ENCODE measurements around the gene MYO18A. TPM values are rescaled to one million over a fixed set of nuclear protein-coding genes. Genes with fewer than 3 reads are reported as not detected.
A peak's percentile ranks its signal among the peaks of the same experiment; 100 is the strongest.

The MYO18A gene
- total and polyA plus RNA-seq, 5 donors, result 206 to 312 (median 251) TPM

DNA sequence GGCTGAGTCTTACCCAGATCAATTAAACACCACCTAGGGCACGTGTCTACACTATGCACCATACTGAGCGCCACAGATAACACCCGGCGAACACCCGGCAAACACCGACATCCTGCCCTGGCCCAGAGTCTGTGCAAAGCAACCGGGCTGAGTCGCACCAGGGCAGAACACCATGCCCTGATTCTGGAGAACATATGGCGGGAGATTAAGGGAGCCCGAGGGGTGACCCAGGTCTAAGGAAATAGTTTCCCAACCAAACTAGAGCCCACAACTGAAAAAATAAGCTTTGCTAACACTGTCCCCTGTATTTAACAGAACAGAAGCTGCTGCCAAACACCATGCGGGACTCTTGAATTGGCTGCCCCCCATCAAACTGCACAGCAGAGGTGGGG lies 22.1 kb downstream of the MYO18A start:
- intact Hi-C loops (cut with DNase I), result loop anchor here in 1 of 4 donors (10.0 kb wide), 1 partner anchor 127 kb away; no protein-coding TSS in a partner anchor
- H3K4me3 ChIP-seq (ENCODE audit: low read length), result no peak overlapping the region
- WGBS, result 68% methylated on average over 11 of the region's 11 CpGs
- no peak overlapping the region for H3K27ac ChIP-seq (ENCODE audit: low read length)
- peak in 1 of 3 donors; percentile 42 for DNase-seq
- H3K4me1 ChIP-seq (ENCODE audit: control insufficient read depth, insufficient read depth, low read length), result peaks cover 51% of the 10 kb centered on the region
- ATAC-seq, result no peak
- H3K9me3 ChIP-seq (ENCODE audit: control insufficient read depth, low read length), result no peaks in the 10 kb centered on the region
- H3K27me3 ChIP-seq (ENCODE audit: control insufficient read depth, insufficient read depth), result no peaks in the 10 kb centered on the region

GRCh38 chr17:29157310-29157709 lies 22.9 kb downstream of the MYO18A start:
- no peak overlapping the region for H3K4me3 ChIP-seq (ENCODE audit: low read length)
- peaks cover 45% of the 10 kb centered on the region for H3K4me1 ChIP-seq (ENCODE audit: control insufficient read depth, insufficient read depth, low read length)
- WGBS, result 90% methylated on average over 1 of the region's 1 CpG
- intact Hi-C loops (cut with DNase I), result loop anchor here in 1 of 4 donors (10.0 kb wide), 1 partner anchor 127 kb away; no protein-coding TSS in a partner anchor
- ATAC-seq, result no peak
- H3K27me3 ChIP-seq (ENCODE audit: control insufficient read depth, insufficient read depth), result no peaks in the 10 kb centered on the region
- no peaks in the 10 kb centered on the region for H3K9me3 ChIP-seq (ENCODE audit: control insufficient read depth, low read length)
- DNase-seq, result no peak
- peak overlapping the region; percentile 23 for H3K27ac ChIP-seq (ENCODE audit: low read length)

GRCh38 chr17:29156781-29157180 lies 23.4 kb downstream of the MYO18A start:
- no peaks in the 10 kb centered on the region for H3K27me3 ChIP-seq (ENCODE audit: control insufficient read depth, insufficient read depth)
- H3K9me3 ChIP-seq (ENCODE audit: control insufficient read depth, low read length), result no peaks in the 10 kb centered on the region
- 41% methylated on average over 6 of the region's 6 CpGs for WGBS
- H3K27ac ChIP-seq (ENCODE audit: low read length), result peak overlapping the region; percentile 74
- no peak overlapping the region for H3K4me3 ChIP-seq (ENCODE audit: low read length)
- DNase-seq (peak in 2 of 3 donors; percentile 65 to 75), ATAC-seq (peak in 1 of 2 donors; percentile 49)
- intact Hi-C loops (cut with DNase I), result loop anchor here in 1 of 4 donors (10.0 kb wide), 1 partner anchor 128 kb away; no protein-coding TSS in a partner anchor
- H3K4me1 ChIP-seq (ENCODE audit: control insufficient read depth, insufficient read depth, low read length), result peaks cover 46% of the 10 kb centered on the region

- Histone ChIP-seq H3K4me1 (ENCODE audit: control insufficient read depth, insufficient read depth, low read length) (peaks cover 47% of the 10 kb centered on the region), H3K27me3 (ENCODE audit: control insufficient read depth, insufficient read depth) (no peaks in the 10 kb centered on the region), H3K27ac (ENCODE audit: low read length) (peak overlapping the region; percentile 74), H3K9me3 (ENCODE audit: control insufficient read depth, low read length) (no peaks in the 10 kb centered on the region), H3K4me3 (ENCODE audit: low read length) (no peak overlapping the region)
- peak in 2 of 3 donors; percentile 60 to 62 for DNase-seq
- WGBS, result 56% methylated on average over 3 of the region's 3 CpGs
- intact Hi-C loops (cut with DNase I), result loop anchor here in 1 of 4 donors (10.0 kb wide), 1 partner anchor 129 kb away; no protein-coding TSS in a partner anchor
- peak in 1 of 2 donors; percentile 5 for ATAC-seq
Observed at GRCh38 chr17:29155966-29156338, 24.2 kb downstream of the MYO18A start.

- Histone ChIP-seq H3K27me3 (ENCODE audit: control insufficient read depth, insufficient read depth) (no peaks in the 10 kb centered on the region), H3K9me3 (ENCODE audit: control insufficient read depth, low read length) (no peaks in the 10 kb centered on the region), H3K27ac (ENCODE audit: low read length) (peak overlapping the region; percentile 74), H3K4me3 (ENCODE audit: low read length) (no peak overlapping the region), H3K4me1 (ENCODE audit: control insufficient read depth, insufficient read depth, low read length) (peaks cover 47% of the 10 kb centered on the region)
- DNase-seq (peak; percentile 56 to 78 (median 74)), ATAC-seq (peak; percentile 65 to 84)
- WGBS, result 50% methylated on average over 11 of the region's 11 CpGs
- intact Hi-C loops (cut with DNase I), result loop anchor here in 1 of 4 donors (10.0 kb wide), 1 partner anchor 129 kb away; no protein-coding TSS in a partner anchor
Observed at GRCh38 chr17:29155227-29155965, 24.8 kb downstream of the MYO18A start.

DNA sequence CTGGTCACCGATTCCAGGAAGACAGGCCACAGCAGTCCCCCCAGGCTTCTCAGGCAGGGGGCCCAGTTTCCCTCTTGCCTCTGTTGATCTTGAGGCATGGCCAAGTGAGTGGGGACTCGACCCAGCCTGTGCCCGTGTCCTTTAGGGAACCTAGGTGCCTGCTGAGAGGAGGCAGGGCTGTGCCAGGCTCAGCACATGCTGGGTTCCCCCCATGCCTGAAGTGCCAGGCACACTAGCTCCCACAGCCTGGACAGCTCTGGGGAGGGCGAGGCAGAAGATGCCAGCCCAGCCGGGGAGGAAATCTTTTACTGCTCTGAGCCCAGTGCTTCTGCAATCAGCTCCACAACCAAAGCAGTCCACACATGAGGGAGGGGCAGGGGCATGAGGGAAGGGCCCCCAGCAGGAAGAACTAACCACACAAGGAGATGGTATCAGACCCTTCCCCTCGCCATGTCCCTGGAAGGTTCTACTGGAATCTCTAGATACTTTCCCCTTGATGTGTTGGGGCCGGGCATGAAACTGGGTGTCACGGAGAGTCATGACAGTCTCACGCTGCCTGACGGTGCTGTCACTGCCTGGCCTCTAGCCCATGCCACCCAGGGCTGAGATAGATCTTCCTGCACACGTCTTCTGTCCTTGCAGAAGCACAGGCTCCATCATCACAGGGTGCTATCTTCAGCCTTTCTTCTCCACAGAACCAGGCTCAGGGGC lies 25.5 kb downstream of the MYO18A start:
- Histone ChIP-seq H3K4me3 (ENCODE audit: low read length) (no peak overlapping the region), H3K27ac (ENCODE audit: low read length) (peak overlapping the region; percentile 74), H3K27me3 (ENCODE audit: control insufficient read depth, insufficient read depth) (no peaks in the 10 kb centered on the region), H3K9me3 (ENCODE audit: control insufficient read depth, low read length) (no peaks in the 10 kb centered on the region), H3K4me1 (ENCODE audit: control insufficient read depth, insufficient read depth, low read length) (peaks cover 47% of the 10 kb centered on the region)
- ATAC-seq, result peak; percentile 28 to 56
- peak in 1 of 3 donors; percentile 72 for DNase-seq
- 35% methylated on average over 11 of the region's 11 CpGs for WGBS
- intact Hi-C loops (cut with DNase I), result loop anchor here in 2 of 4 donors (5.0 to 10.0 kb wide), 2 partner anchors 58 to 130 kb away; no protein-coding TSS in a partner anchor

- DNase-seq (peak in 1 of 3 donors; percentile 36), ATAC-seq (no peak)
- Histone ChIP-seq H3K9me3 (ENCODE audit: control insufficient read depth, low read length) (no peaks in the 10 kb centered on the region), H3K4me1 (ENCODE audit: control insufficient read depth, insufficient read depth, low read length) (peaks cover 35% of the 10 kb centered on the region), H3K27ac (ENCODE audit: low read length) (no peak overlapping the region), H3K4me3 (ENCODE audit: low read length) (no peak overlapping the region), H3K27me3 (ENCODE audit: control insufficient read depth, insufficient read depth) (no peaks in the 10 kb centered on the region)
- intact Hi-C loops (cut with DNase I), result loop anchor here in 2 of 4 donors (5.0 to 10.0 kb wide), 2 partner anchors 61 to 133 kb away; no protein-coding TSS in a partner anchor
- WGBS, result 47% methylated on average over 4 of the region's 4 CpGs
Observed at GRCh38 chr17:29151567-29151966, 28.6 kb downstream of the MYO18A start.

- WGBS, result 75% methylated on average over 2 of the region's 2 CpGs
- ATAC-seq, result no peak
- Histone ChIP-seq H3K27ac (ENCODE audit: low read length) (no peak overlapping the region), H3K27me3 (ENCODE audit: control insufficient read depth, insufficient read depth) (no peaks in the 10 kb centered on the region), H3K4me3 (ENCODE audit: low read length) (no peak overlapping the region), H3K9me3 (ENCODE audit: control insufficient read depth, low read length) (no peaks in the 10 kb centered on the region), H3K4me1 (ENCODE audit: control insufficient read depth, insufficient read depth, low read length) (peaks cover 22% of the 10 kb centered on the region)
- intact Hi-C loops (cut with DNase I), result loop anchor here in 2 of 4 donors (5.0 to 10.0 kb wide), 2 partner anchors 62 to 135 kb away; no protein-coding TSS in a partner anchor
- DNase-seq, result peak in 1 of 3 donors; percentile 48
Observed at GRCh38 chr17:29150161-29150560, 30.0 kb downstream of the MYO18A start.

- peak in 1 of 2 donors; percentile 5 for ATAC-seq
- Histone ChIP-seq H3K27ac (ENCODE audit: low read length) (peak overlapping the region; percentile 55), H3K9me3 (ENCODE audit: control insufficient read depth, low read length) (no peaks in the 10 kb centered on the region), H3K4me3 (ENCODE audit: low read length) (peak overlapping the region; percentile 53), H3K27me3 (ENCODE audit: control insufficient read depth, insufficient read depth) (no peaks in the 10 kb centered on the region), H3K4me1 (ENCODE audit: control insufficient read depth, insufficient read depth, low read length) (peaks cover 17% of the 10 kb centered on the region)
- DNase-seq, result peak; percentile 54 to 77 (median 70)
- intact Hi-C loops (cut with DNase I), result loop anchor here (5.0 to 10.0 kb wide), 5 partner anchors 33 to 135 kb away; partner anchors contain the start of gene MYO18A (in 2 of the 4)
- WGBS, result 32% methylated on average over 8 of the region's 8 CpGs
Observed at GRCh38 chr17:29149431-29150064, 30.6 kb downstream of the MYO18A start.

DNA sequence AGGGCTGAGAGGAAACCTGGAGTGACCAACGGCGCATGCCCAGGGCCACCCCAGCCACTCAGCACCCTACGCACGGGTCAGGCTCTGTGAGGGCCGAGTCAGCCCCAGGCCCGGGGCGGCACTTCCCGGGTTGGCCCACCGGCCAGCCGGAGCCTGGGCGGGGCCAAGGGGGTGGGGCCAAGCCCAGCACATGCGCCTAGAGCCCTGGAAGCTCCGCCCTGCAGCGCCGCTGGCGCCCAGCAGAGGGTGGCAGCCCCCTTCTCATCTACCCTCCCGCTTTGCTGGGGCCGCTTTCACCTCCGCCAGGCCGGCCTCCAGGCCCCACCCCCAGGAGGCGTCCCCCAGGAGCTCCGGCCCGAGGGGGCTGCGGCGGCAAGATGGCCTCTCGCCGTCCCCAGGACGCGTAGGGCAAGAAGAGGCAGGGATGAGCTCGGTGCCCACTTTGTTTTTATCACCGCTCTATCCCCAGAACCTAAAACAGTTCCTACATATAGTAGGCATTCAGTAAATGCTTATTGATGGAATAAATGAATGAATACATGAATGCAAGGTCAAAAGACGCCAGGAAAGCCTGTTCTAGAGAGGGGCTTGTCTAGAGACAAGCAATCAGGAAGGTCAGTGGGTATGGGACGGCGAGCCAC lies 31.3 kb downstream of the MYO18A start:
- intact Hi-C loops (cut with DNase I), result loop anchor here (5.0 kb wide), 4 partner anchors 33 to 73 kb away; partner anchors contain the start of gene MYO18A (in 2 of the 4)
- peak; percentile 98 for ATAC-seq
- 5% methylated on average over 34 of the region's 34 CpGs for WGBS
- DNase-seq, result peak; percentile 96 to 99 (median 98)
- Histone ChIP-seq H3K9me3 (ENCODE audit: control insufficient read depth, low read length) (no peaks in the 10 kb centered on the region), H3K27ac (ENCODE audit: low read length) (peak overlapping the region; percentile 86), H3K4me3 (ENCODE audit: low read length) (peak overlapping the region; percentile 53), H3K27me3 (ENCODE audit: control insufficient read depth, insufficient read depth) (no peaks in the 10 kb centered on the region), H3K4me1 (ENCODE audit: control insufficient read depth, insufficient read depth, low read length) (peaks cover 11% of the 10 kb centered on the region)

Measured in right cardiac atrium (tissue), 5 donors.